AG04450 (cell line): Measurements from ENCODE around the gene SHANK2. TPM values are rescaled to one million over a fixed set of nuclear protein-coding genes. Genes with fewer than 3 reads are reported as not detected.

Source experiments
- CTCF ChIA-PET: fragments of 300-600, 350-600 bp; formaldehyde crosslinking; extraction: SDS; loops from one replicate; lab custom pipeline; 2022; ENCODE audit warnings: antibody characterized with exemption, inconsistent platforms; lab: Charles Lee
- POLR2A ChIA-PET: fragments of 350-600 bp; formaldehyde crosslinking; extraction: SDS; loops from one replicate; lab custom pipeline; 2021; ENCODE audit warnings: antibody characterized with exemption, inconsistent platforms; lab: Yijun Ruan, JAX
- DNase-seq: peaks from one replicate; pipeline ENCODE4 v3.0.0-alpha.2; 2011; ENCODE audit warnings: low read depth, low spot score
- H3K27ac ChIP-seq: one replicate; pipeline ENCODE4 v1.5.1; 2012; ENCODE audit warnings: low read depth, low read length, control low read depth
- H3K27me3 ChIP-seq: one replicate; pipeline ENCODE4 v1.6.0; 2012; ENCODE audit warnings: low read length; ENCODE audit not compliant: control insufficient read depth, insufficient read depth
- H3K4me3 ChIP-seq: 2 replicates; pipeline ENCODE4 v1.5.1; 2011; ENCODE audit warnings: mild to moderate bottlenecking, low read depth, low read length, control low read depth
- H3K9me3 ChIP-seq: 2 replicates; pipeline ENCODE4 v1.5.1; 2012; ENCODE audit warnings: low read length; ENCODE audit not compliant: control insufficient read depth, insufficient read depth
- polyA plus RNA-seq: library from polyadenylated mRNA; depleted of rRNA; stranded (reverse); fragments of >200 nt; gene quantifications from 2 replicates; pipeline ENCODE4 v1.2.3, GENCODE V29; 2011
- TF ChIP-seq, protein P1 (sequence below): IDR thresholded peaks from 2 replicates; pipeline ENCODE4 v1.5.1; 2011; ENCODE audit warnings: low read depth, low read length, control low read depth, inconsistent platforms

Gene SHANK2
- polyA plus RNA-seq, 1 experiment, result 0.72 TPM

- POLR2A ChIA-PET, result no interaction called here
- CTCF ChIA-PET, result no interaction called here
- TF ChIP-seq, protein P1, sequence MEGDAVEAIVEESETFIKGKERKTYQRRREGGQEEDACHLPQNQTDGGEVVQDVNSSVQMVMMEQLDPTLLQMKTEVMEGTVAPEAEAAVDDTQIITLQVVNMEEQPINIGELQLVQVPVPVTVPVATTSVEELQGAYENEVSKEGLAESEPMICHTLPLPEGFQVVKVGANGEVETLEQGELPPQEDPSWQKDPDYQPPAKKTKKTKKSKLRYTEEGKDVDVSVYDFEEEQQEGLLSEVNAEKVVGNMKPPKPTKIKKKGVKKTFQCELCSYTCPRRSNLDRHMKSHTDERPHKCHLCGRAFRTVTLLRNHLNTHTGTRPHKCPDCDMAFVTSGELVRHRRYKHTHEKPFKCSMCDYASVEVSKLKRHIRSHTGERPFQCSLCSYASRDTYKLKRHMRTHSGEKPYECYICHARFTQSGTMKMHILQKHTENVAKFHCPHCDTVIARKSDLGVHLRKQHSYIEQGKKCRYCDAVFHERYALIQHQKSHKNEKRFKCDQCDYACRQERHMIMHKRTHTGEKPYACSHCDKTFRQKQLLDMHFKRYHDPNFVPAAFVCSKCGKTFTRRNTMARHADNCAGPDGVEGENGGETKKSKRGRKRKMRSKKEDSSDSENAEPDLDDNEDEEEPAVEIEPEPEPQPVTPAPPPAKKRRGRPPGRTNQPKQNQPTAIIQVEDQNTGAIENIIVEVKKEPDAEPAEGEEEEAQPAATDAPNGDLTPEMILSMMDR, result no peak
- Histone ChIP-seq H3K9me3 (peaks cover 9% of the 10 kb centered on the region), H3K27ac (no peak overlapping the region), H3K27me3 (peaks cover 8% of the 10 kb centered on the region), H3K4me3 (no peak overlapping the region)
- DNase-seq, result no peak
Measured at GRCh38 chr11:71266114-71266833, 13.9 kb upstream of the SHANK2 start.

DNA sequence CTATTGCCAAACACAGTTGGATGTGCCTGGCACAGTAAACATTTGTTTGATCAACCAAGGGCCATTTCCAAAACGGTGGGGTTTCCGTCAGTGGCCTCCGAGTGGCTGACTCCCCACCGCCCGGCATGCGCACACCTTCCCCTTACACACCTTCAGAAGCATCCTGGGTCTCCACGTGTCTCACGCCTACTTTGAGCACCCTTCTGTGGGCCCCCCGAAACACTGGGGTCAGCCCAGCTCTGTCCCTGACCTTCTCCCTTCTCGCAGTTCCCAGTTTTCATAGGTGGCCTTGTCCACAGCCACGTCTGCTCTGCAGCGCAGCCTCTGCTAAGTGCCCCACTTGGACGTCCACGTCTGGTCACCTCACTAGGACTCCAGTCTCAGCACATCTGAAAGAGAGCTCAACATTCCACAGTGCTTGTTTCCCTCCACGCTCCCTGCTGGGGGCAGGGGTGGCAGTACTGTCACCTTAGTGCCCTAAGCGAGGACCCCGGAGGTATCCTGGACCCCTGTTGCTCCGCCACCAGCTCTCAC, 13.2 kb upstream of the SHANK2 start:
- ChIA-PET POLR2A (no interaction called here), CTCF (no interaction called here)
- peaks cover 9% of the 10 kb centered on the region for H3K9me3 ChIP-seq
- TF ChIP-seq, protein P1, result no peak
- H3K4me3 ChIP-seq, result no peak overlapping the region
- DNase-seq, result no peak
- peaks cover 8% of the 10 kb centered on the region for H3K27me3 ChIP-seq
- no peak overlapping the region for H3K27ac ChIP-seq

DNA sequence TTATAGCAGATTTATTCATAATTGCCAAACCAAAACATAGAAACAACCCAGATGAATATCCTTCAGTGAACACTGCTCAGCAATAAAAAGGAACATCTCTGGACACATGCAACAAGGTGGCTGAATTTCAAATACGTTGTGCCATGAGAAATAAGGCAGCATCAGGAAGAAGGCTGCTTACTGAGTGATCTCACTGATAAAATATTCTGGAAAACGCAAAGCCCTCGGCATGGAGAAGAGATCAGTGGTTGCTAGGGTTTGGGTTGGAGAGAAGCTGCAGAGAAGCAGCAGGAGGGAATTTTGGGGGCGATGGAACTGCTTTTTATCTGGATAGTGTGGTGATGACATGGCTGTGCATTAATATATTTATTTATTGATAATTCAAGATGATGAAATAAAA, 11.0 kb upstream of the SHANK2 start:
- no peak overlapping the region for H3K27ac ChIP-seq
- no peak overlapping the region for H3K4me3 ChIP-seq
- no peak for DNase-seq
- H3K27me3 ChIP-seq, result peaks cover 8% of the 10 kb centered on the region
- TF ChIP-seq, protein P1, result no peak
- POLR2A ChIA-PET, result no interaction called here
- CTCF ChIA-PET, result no interaction called here
- peaks cover 9% of the 10 kb centered on the region for H3K9me3 ChIP-seq

DNA sequence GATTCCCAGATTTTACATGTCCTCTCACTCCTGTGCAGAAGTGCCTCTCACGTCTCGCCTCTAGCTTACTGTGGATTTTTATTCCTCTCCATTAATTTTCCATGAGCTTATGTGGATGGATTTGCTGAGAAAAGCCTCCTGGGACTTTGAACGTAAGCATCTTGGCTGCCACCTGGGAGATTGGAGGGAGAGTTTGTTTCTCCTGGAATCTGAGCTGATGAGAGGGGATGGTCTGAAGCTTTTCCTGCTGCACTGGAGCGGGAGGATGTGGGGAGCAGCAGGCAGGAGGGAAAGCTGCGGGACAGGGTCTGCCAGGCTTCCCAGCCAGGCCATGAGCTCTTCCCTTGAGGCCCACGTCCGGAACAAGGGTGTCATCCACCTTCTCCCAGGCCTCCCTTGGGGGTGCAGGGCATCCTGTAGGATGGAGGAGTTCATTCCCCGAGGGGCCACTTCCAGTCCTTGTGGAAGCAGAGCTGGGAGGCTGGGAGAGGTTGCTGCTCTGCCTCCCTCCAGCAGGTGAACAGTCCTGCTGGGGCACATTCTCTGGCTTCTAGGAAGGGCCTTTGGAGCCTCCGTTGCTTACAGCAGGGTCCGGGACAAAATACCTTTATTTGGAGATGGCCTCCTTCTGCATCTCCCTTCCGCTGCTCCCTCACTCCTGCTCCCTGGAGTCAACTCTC, 3.6 kb upstream of the SHANK2 start:
- peaks cover 7% of the 10 kb centered on the region for H3K9me3 ChIP-seq
- H3K27ac ChIP-seq, result no peak overlapping the region
- DNase-seq, result no peak
- peaks cover 16% of the 10 kb centered on the region for H3K27me3 ChIP-seq
- TF ChIP-seq, protein P1, result no peak
- H3K4me3 ChIP-seq, result no peak overlapping the region
- POLR2A ChIA-PET, result no interaction called here
- CTCF ChIA-PET, result no interaction called here

GRCh38 chr11:71255323-71255722, 2.9 kb upstream of the SHANK2 start:
- Histone ChIP-seq H3K27ac (no peak overlapping the region), H3K9me3 (peaks cover 7% of the 10 kb centered on the region), H3K4me3 (no peak overlapping the region), H3K27me3 (peaks cover 22% of the 10 kb centered on the region)
- TF ChIP-seq, protein P1, result no peak
- DNase-seq, result no peak
- CTCF ChIA-PET, result no interaction called here
- POLR2A ChIA-PET, result no interaction called here
